A673 (cell line): ENCODE measurements around the gene TCF7L2. TPM values are rescaled to one million over a fixed set of nuclear protein-coding genes. Genes with fewer than 3 reads are reported as not detected.

Experiments
- BruUV-seq: library from RNA; stranded (reverse); fragments of 400-500 nt; replicated peaks from 2 replicates; lab custom pipeline; 2021; lab: Mats Ljungman, UMichigan
- CTCF ChIA-PET: fragments of 300-600 bp; sonication (Branson Sonifier 250); formaldehyde crosslinking; loops from one replicate; lab custom pipeline; 2022; ENCODE audit warnings: antibody characterized with exemption; lab: Charles Lee
- POLR2A ChIA-PET: fragments of 300-600 bp; sonication (Branson Sonifier 250); formaldehyde crosslinking; loops from one replicate; lab custom pipeline; 2022; ENCODE audit warnings: antibody characterized with exemption; ENCODE audit not compliant: low non-redundant PET; lab: Charles Lee
- DNase-seq: peaks from one replicate; pipeline ENCODE4 v3.0.0-alpha.2; 2015; ENCODE audit warnings: low spot score
- H3K27ac ChIP-seq: fragments of 200-600 bp; sonication (generic); 2 replicates; pipeline ENCODE4 v1.5.1; 2016; ENCODE audit warnings: mixed run types, low read depth, mild to moderate bottlenecking, mixed read lengths, antibody characterized with exemption, low read length; ENCODE audit not compliant: poor library complexity, severe bottlenecking
- H3K27me3 ChIP-seq: fragments of 200-600 bp; sonication (generic); replicated peaks from 2 replicates; pipeline ENCODE4 v1.6.1; 2017; ENCODE audit warnings: mixed run types, low read depth, mild to moderate bottlenecking, mixed read lengths, antibody characterized with exemption, low read length; ENCODE audit not compliant: insufficient read depth, poor library complexity
- H3K36me3 ChIP-seq: fragments of 200-600 bp; sonication (generic); 2 replicates; pipeline ENCODE4 v1.6.1; 2016; ENCODE audit warnings: mixed run types, mild to moderate bottlenecking, mixed read lengths, antibody characterized with exemption, low read length; ENCODE audit not compliant: insufficient read depth, poor library complexity, severe bottlenecking
- H3K4me1 ChIP-seq: fragments of 200-600 bp; sonication (generic); 2 replicates; pipeline ENCODE4 v1.6.1; 2017; ENCODE audit warnings: mixed run types, mild to moderate bottlenecking, mixed read lengths, antibody characterized with exemption, low read length; ENCODE audit not compliant: insufficient read depth, poor library complexity, severe bottlenecking
- H3K4me3 ChIP-seq: fragments of 200-600 bp; sonication (generic); 2 replicates; pipeline ENCODE4 v1.5.1; 2016; ENCODE audit warnings: low read depth, mixed run types, mild to moderate bottlenecking, mixed read lengths, low read length; ENCODE audit not compliant: poor library complexity, severe bottlenecking
- H3K9me3 ChIP-seq: fragments of 200-600 bp; sonication (generic); 2 replicates; pipeline ENCODE4 v1.6.1; 2016; ENCODE audit warnings: mixed run types, low read depth, mild to moderate bottlenecking, mixed read lengths, antibody characterized with exemption, low read length; ENCODE audit not compliant: poor library complexity, severe bottlenecking
- EZH2 ChIP-seq: fragments of 200-600 bp; sonication (generic); IDR thresholded peaks from 2 replicates; pipeline ENCODE4 v1.6.1; 2017; ENCODE audit warnings: borderline replicate concordance, low read depth, mild to moderate bottlenecking, mixed read lengths, antibody characterized with exemption, low read length; ENCODE audit not compliant: poor library complexity, severe bottlenecking
- intact Hi-C: fragments of 100-400 bp; cut with micrococcal nuclease; formaldehyde crosslinking; loops from one replicate; pipeline ENCODE4 v1.10.0; 2022; ENCODE audit not compliant: unreplicated experiment
- total RNA-seq: library from RNA; stranded (reverse); gene quantifications from 2 replicates; pipeline ENCODE4 v1.2.3, GENCODE V29; 2021
- TF ChIP-seq, protein P1 (sequence below): fragments of 300-800, 200-600 bp; sonication (generic); conservative IDR thresholded peaks from 2 replicates; pipeline ENCODE4 v1.5.1; 2017; ENCODE audit warnings: low read depth, mild to moderate bottlenecking, antibody characterized with exemption, low read length, moderate library complexity, mixed read lengths

Gene TCF7L2
- total RNA-seq, 1 experiment from 2014 or later: 16.8 TPM

DNA sequence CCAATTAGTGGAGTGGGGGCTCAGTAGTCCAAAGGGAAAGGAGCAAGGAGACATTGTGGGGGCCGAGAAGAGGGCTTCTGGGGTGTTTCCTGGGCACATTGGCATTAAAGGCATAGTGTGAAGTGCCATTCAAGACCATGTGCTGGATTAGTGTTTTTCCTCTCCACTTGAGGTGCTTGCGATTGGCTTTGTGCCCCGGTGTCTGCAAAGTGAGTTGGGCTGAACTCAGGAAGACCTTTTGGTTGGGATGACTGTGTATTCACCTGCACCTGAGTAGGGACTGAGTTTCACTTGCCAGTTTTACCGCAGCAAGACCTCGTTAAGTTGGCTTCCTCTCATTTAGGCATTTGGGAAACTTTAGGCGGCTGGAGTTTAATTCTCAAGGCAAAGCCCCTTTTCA lies 73.0 kb downstream of the TCF7L2 start:
- H3K27me3 ChIP-seq: no peaks in the 10 kb centered on the region
- no peak for DNase-seq
- H3K27ac ChIP-seq: no peak overlapping the region
- intact Hi-C loops: no loop called here
- no peaks in the 10 kb centered on the region for H3K9me3 ChIP-seq
- ChIA-PET CTCF (interaction anchor here (0.6 kb wide), 1 partner anchor 143 kb away, joined by 9 read pairs; no protein-coding TSS in a partner anchor), POLR2A (interaction anchor here (0.5 kb wide), 1 partner anchor 7 kb away, joined by 13 read pairs; no protein-coding TSS in a partner anchor)
- TF ChIP-seq, protein P1, sequence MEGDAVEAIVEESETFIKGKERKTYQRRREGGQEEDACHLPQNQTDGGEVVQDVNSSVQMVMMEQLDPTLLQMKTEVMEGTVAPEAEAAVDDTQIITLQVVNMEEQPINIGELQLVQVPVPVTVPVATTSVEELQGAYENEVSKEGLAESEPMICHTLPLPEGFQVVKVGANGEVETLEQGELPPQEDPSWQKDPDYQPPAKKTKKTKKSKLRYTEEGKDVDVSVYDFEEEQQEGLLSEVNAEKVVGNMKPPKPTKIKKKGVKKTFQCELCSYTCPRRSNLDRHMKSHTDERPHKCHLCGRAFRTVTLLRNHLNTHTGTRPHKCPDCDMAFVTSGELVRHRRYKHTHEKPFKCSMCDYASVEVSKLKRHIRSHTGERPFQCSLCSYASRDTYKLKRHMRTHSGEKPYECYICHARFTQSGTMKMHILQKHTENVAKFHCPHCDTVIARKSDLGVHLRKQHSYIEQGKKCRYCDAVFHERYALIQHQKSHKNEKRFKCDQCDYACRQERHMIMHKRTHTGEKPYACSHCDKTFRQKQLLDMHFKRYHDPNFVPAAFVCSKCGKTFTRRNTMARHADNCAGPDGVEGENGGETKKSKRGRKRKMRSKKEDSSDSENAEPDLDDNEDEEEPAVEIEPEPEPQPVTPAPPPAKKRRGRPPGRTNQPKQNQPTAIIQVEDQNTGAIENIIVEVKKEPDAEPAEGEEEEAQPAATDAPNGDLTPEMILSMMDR: no peak
- TF ChIP-seq EZH2: no peak
- BruUV-seq: no TSS peak
- no peaks in the 10 kb centered on the region for H3K36me3 ChIP-seq
- H3K4me1 ChIP-seq: peaks cover 40% of the 10 kb centered on the region
- H3K4me3 ChIP-seq: no peak overlapping the region

DNA sequence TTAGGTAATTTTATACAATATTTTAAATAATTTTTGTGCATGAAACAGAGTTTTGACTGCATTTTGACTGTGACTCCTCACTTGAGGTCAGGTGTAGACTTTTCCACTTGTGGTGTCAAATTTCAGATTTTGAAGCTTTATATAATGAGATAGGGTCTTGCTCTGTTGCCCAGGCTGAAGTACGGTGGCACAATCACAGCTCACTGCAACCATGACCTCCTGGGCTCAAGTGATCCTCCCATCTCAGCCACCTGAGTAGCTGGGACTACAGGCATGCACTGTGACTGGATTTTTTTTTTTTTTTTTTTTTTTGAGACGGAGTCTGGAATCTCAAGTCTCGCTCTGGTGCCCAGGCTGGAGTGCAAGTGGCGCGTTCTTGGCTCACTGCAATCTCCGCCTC lies 74.9 kb downstream of the TCF7L2 start:
- POLR2A ChIA-PET: no interaction called here
- CTCF ChIA-PET: no interaction called here
- intact Hi-C loops: no loop called here

DNA sequence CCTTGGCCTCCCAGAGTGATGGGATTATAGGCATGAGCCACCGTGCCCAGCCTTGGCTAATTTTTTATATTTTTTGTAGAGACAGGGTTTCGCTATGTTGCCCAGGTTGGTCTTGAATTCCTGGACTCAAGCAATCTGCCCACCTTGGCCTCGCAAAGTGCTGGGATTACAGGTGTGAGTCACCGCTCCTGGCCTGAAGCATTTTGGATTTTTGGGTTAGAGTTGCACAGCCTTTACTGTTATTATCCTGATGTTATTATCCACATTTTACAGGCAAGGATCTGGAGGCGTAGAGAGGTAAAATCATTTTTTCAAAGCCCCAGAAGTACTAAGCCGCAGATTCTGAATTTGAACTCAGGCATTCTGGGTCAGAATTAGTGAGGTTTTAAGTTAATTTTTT lies 75.4 kb downstream of the TCF7L2 start:
- POLR2A ChIA-PET: no interaction called here
- no peak overlapping the region for H3K4me3 ChIP-seq
- intact Hi-C loops: no loop called here
- CTCF ChIA-PET: no interaction called here
- no peak for DNase-seq
- TF ChIP-seq, protein P1: no peak
- TF ChIP-seq EZH2: no peak
- no peaks in the 10 kb centered on the region for H3K27me3 ChIP-seq
- no peak overlapping the region for H3K27ac ChIP-seq
- no peaks in the 10 kb centered on the region for H3K9me3 ChIP-seq
- peaks cover 41% of the 10 kb centered on the region for H3K4me1 ChIP-seq
- BruUV-seq: no TSS peak
- H3K36me3 ChIP-seq: no peaks in the 10 kb centered on the region

More for the DNA sequence above, 74.9 kb downstream of the TCF7L2 start:
- Histone ChIP-seq H3K27me3 (no peaks in the 10 kb centered on the region), H3K27ac (no peak overlapping the region), H3K9me3 (no peaks in the 10 kb centered on the region), H3K4me1 (peaks cover 44% of the 10 kb centered on the region), H3K36me3 (no peaks in the 10 kb centered on the region), H3K4me3 (no peak overlapping the region)
- no peak for TF ChIP-seq EZH2
- TF ChIP-seq, protein P1: no peak
- BruUV-seq: no TSS peak
- DNase-seq: no peak
